NT2/D1 (cell line): Measurements from ENCODE around the gene STXBP6.

Experiments used
- DNase-seq: peaks from one replicate; pipeline ENCODE4 v3.0.0-alpha.2; 2011; ENCODE audit warnings: low read depth, low spot score
- H3K27me3 ChIP-seq: 2 replicates; pipeline ENCODE4 v1.6.0; 2011; ENCODE audit warnings: mild to moderate bottlenecking; ENCODE audit not compliant: insufficient read length, insufficient read depth
- H3K36me3 ChIP-seq: 2 replicates; pipeline ENCODE4 v1.6.1; 2011; ENCODE audit warnings: mild to moderate bottlenecking, low read length, mixed read lengths; ENCODE audit not compliant: insufficient read depth, insufficient read length
- H3K4me1 ChIP-seq: 2 replicates; pipeline ENCODE4 v1.5.1; 2011; ENCODE audit not compliant: insufficient read depth, insufficient read length
- H3K4me3 ChIP-seq: 2 replicates; pipeline ENCODE4 v1.5.1; 2011; ENCODE audit warnings: low read depth; ENCODE audit not compliant: insufficient read length
- H3K9ac ChIP-seq: 2 replicates; pipeline ENCODE4 v1.6.0; 2011; ENCODE audit warnings: low read depth; ENCODE audit not compliant: insufficient read length
- H3K9me3 ChIP-seq: 2 replicates; pipeline ENCODE4 v1.5.1; 2011; ENCODE audit warnings: mild to moderate bottlenecking, low read length; ENCODE audit not compliant: insufficient read depth
- SUZ12 ChIP-seq: IDR thresholded peaks from 2 replicates; pipeline ENCODE4 v1.6.1; 2011; ENCODE audit not compliant: insufficient read length, insufficient read depth; ENCODE audit errors: extremely low read depth
- YY1 ChIP-seq: IDR thresholded peaks from 2 replicates; pipeline ENCODE4 v1.6.1; 2011; ENCODE audit not compliant: insufficient read length, insufficient read depth
- ZNF274 ChIP-seq: IDR thresholded peaks from 2 replicates; pipeline ENCODE4 v1.6.1; 2011; ENCODE audit warnings: mild to moderate bottlenecking, low read depth, low read length

The STXBP6 gene

DNA sequence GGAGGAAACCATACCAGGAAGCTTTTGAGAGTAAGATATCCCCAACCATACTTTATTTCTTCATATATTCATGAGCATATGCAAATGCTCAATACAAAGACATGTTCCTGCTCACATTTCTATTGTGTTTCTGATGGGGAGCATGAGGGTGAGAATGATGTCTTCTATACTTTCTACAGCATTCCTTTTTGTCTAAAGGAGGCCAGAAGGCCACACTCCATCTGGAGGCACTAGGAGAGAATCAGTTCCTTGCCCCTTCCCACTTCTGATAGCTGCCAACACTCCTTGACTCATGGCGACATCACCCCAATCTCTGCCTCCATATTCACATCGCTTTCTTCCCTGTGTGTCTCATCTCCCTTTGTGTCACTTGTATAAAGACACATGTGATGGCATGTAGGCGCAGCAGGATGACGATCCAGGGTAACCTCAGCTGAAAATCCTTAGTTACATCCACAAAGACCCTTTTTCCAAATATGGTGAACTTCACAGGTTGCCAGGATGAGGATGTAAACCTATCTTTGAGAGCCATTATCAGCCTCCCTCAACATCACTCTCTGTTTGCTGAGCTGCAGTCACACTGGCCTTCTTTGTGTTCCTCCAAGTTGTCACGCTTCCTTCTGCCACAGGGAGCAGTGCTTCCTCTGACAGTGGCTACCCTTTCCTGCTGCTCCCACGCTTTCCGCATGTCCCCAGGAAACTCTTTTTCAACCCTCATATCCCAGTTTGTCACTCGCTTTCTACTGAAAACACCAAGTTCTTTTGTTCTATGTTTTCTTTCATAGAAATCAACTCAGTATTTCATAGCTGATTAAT, 96.9 kb downstream of the STXBP6 start:
- Histone ChIP-seq H3K4me1 (no peaks in the 10 kb centered on the region), H3K9ac (no peak overlapping the region), H3K4me3 (no peak overlapping the region), H3K9me3 (no peaks in the 10 kb centered on the region), H3K27me3 (no peaks in the 10 kb centered on the region), H3K36me3 (no peaks in the 10 kb centered on the region)
- TF ChIP-seq ZNF274, result no peak
- TF ChIP-seq YY1, result no peak
- TF ChIP-seq SUZ12, result no peak
- DNase-seq, result peak; percentile 13

DNA sequence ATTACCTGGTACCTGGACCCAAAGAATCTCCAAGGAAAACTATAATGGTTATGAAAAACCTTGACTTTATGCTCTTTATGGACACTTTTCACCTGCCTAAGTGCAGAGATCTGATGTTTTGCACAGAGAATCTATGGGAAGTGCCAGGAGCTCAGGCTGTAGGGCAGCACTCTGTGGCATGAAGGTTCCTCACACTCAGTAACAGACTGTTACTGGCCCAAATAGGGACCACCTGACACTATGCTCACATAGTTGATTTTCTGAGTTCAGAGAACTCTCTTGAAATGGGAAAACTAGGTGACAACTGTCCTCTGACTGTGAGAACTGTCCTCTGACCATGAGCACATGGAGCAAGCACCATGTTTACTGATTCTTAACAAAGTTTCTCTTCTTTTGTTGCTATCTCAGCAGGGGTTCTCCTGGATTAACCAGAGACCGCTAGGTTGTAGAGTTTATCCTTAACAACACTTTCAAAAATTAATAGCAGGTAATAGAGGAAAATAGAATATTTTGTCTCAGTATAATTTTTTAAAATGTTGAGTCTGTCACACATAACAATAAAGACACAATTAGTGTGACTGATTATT, 101.6 kb downstream of the STXBP6 start:
- Histone ChIP-seq H3K36me3 (no peaks in the 10 kb centered on the region), H3K27me3 (no peaks in the 10 kb centered on the region), H3K9me3 (no peaks in the 10 kb centered on the region), H3K9ac (no peak overlapping the region), H3K4me1 (no peaks in the 10 kb centered on the region), H3K4me3 (no peak overlapping the region)
- DNase-seq, result no peak
- no peak for TF ChIP-seq ZNF274
- no peak for TF ChIP-seq SUZ12
- TF ChIP-seq YY1, result no peak

DNA sequence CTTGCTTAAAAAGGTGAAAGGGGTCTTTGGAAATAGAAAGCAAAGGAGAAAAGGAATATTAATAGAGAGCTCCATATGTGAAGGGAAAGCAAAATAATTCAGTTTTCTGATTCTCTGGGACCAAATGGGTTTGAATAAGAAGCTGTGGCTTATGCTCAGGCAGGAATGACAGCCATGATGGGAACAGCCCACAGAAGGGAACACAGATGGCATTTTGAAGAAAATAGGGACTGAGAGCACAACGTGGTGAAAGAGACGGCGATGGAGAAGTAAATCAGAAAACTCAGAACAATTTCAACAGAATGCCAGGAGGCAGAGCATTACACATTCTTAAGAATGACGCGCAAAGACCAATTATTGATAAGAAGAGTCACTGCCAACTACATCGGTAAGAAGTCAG, 102.8 kb downstream of the STXBP6 start:
- Histone ChIP-seq H3K27me3 (no peaks in the 10 kb centered on the region), H3K4me1 (no peaks in the 10 kb centered on the region), H3K9me3 (no peaks in the 10 kb centered on the region), H3K9ac (no peak overlapping the region), H3K4me3 (no peak overlapping the region), H3K36me3 (no peaks in the 10 kb centered on the region)
- DNase-seq, result no peak
- TF ChIP-seq SUZ12 (no peak), ZNF274 (no peak), YY1 (no peak)

DNA sequence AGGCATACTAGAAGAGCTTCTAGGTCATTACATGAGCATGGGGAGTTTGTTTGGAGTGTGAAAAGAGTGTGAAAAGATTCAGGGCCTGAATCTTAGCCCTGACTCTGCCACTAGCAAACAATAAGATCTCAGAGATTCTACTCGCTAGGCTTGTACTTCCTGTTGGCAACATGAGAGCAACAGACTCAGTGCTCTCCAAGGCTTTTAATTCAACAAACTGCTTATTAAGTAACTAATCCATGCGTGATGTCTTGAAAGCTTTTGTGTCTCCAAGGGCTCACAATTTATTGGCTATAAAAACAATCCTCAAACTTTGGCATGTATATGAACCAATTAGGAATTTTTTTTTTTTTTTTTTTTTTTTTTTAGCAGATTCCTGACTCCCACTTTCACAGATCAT, 105.1 kb downstream of the STXBP6 start:
- TF ChIP-seq SUZ12 (no peak), YY1 (no peak), ZNF274 (no peak)
- Histone ChIP-seq H3K4me1 (no peaks in the 10 kb centered on the region), H3K9ac (no peak overlapping the region), H3K4me3 (no peak overlapping the region), H3K36me3 (no peaks in the 10 kb centered on the region), H3K27me3 (no peaks in the 10 kb centered on the region), H3K9me3 (no peaks in the 10 kb centered on the region)
- no peak for DNase-seq

DNA sequence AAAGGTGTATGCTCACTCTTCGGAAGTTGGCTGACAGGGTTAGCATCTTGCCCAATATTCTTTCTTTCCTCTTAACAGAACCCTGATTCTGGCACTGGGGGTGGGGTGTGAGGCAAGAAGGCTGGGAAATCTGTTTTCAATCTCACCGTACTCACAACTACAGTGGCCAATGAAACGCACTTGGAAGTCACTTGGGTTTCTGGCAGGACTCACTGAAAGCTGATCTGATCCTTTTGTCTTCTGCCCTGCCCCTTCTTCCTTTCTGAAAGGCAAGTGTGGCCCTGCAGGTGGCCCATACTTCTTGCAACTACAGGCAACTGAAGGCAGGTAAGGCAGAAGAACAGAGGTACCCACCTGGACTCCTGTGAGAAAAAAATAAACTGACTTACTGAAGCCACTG, 106.9 kb downstream of the STXBP6 start:
- no peaks in the 10 kb centered on the region for H3K4me1 ChIP-seq
- no peaks in the 10 kb centered on the region for H3K36me3 ChIP-seq
- DNase-seq, result peak; percentile 35
- no peak overlapping the region for H3K9ac ChIP-seq
- TF ChIP-seq YY1 (no peak), ZNF274 (no peak), SUZ12 (no peak)
- H3K9me3 ChIP-seq, result no peaks in the 10 kb centered on the region
- H3K4me3 ChIP-seq, result no peak overlapping the region
- H3K27me3 ChIP-seq, result no peaks in the 10 kb centered on the region

DNA sequence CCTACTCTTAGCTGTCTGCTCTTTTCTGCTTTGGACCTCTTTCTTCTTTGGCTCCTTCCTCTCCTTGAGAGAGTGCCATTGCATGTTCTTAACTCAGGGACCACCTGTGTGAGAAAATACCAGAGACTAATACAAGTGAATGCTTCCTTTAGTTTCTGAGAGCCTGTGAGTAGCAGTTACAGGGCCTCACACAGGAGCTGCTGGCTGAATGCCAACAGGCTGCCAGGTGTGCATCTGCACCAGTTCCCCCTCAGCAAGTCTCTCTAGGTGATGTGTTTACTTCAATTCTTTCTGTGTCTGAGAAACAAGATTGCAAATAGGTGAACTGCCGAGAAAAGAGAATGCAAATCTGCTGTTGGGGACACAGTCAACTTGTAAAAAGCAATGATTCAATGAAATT, 108.2 kb downstream of the STXBP6 start:
- Histone ChIP-seq H3K9ac (no peak overlapping the region), H3K9me3 (no peaks in the 10 kb centered on the region), H3K4me1 (no peaks in the 10 kb centered on the region), H3K36me3 (no peaks in the 10 kb centered on the region), H3K27me3 (no peaks in the 10 kb centered on the region), H3K4me3 (no peak overlapping the region)
- DNase-seq, result no peak
- TF ChIP-seq ZNF274, result no peak
- no peak for TF ChIP-seq SUZ12

DNA sequence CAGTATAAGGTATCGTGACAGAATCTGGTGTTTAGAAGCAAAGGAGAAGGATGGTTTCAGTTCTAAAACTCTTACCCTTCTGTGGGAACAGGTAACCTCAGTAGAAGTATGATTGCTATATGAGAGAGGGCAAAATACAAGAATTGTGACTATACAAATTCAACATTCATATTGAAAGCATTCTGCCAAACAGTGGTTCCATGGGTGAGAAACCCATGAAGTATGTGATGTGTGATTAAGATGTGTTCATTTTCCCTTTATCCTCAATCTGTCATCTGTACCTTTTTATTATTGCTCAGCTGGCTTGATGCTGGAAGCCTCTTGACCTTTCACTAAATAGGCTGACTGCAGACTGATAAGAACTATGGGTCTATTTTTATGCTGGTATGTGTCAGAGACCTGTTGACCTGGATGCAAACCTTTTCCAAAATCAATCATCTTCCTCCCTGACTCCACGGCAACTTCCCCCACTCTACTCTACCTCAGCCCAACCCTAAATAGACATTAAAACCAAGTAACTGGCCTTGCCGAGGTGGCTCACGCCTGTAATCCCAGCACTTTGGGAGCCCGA, 109.6 kb downstream of the STXBP6 start:
- H3K9me3 ChIP-seq, result no peaks in the 10 kb centered on the region
- H3K27me3 ChIP-seq, result no peaks in the 10 kb centered on the region
- no peaks in the 10 kb centered on the region for H3K36me3 ChIP-seq
- no peaks in the 10 kb centered on the region for H3K4me1 ChIP-seq
- DNase-seq, result no peak
- TF ChIP-seq ZNF274 (no peak), YY1 (no peak), SUZ12 (no peak)
- H3K4me3 ChIP-seq, result no peak overlapping the region
- H3K9ac ChIP-seq, result no peak overlapping the region
